Gastrocnemius medialis (tissue), 4 donors: ENCODE measurements around the gene GARIN3. TPM values are rescaled to one million over a fixed set of nuclear protein-coding genes. Genes with fewer than 3 reads are reported as not detected.

Source experiments
- ATAC-seq, 2 donors: fragments of 150-250 bp; one replicate each; pipeline ENCODE4 v1.9.1; 2016
- DNase-seq, 2 donors: peaks; one replicate each; pipeline ENCODE4 v3.0.0-alpha.2; 2019
- H3K27ac ChIP-seq, 4 donors: fragments of 200-600 bp; sonication (generic); 1 replicate in 1 of 4; 2 replicates in 3 of 4; pipeline ENCODE4 v1.5.1; 2016 to 2018; ENCODE audit warnings: mild to moderate bottlenecking in 2 of 4, moderate library complexity in 1 of 4
- H3K27me3 ChIP-seq, 3 donors: fragments of 200-600 bp; sonication (generic) in 2 of 3; 1 replicate in 1 of 3; 2 replicates in 2 of 3; pipeline versions ENCODE4 v1.5.1 to v1.6.0; 2016 to 2019; ENCODE audit warnings: mild to moderate bottlenecking in 1 of 3, moderate library complexity in 1 of 3
- H3K36me3 ChIP-seq, 2 donors: fragments of 200-600 bp; sonication (generic) in 1 of 2; one replicate each; pipeline ENCODE4 v1.5.1; 2017 to 2018
- H3K4me1 ChIP-seq, 2 donors: fragments of 200-600 bp; sonication (generic) in 1 of 2; one replicate each; pipeline ENCODE4 v1.5.1; 2016 to 2017; ENCODE audit warnings: mild to moderate bottlenecking in 2 of 2
- H3K4me3 ChIP-seq, 4 donors: fragments of 200-600 bp; sonication (generic) in 3 of 4; 1 replicate in 1 of 4; 2 replicates in 3 of 4; pipeline ENCODE4 v1.5.1; 2016 to 2019; ENCODE audit warnings: mild to moderate bottlenecking in 2 of 4
- H3K9me3 ChIP-seq, 3 donors: fragments of 200-600 bp; sonication (generic) in 2 of 3; 1 replicate in 1 of 3; 2 replicates in 2 of 3; pipeline ENCODE4 v1.5.1; 2016 to 2019
- CTCF ChIP-seq, 5 experiments: fragments of 450-650 bp in 3 of 5; fragments of 200-600 bp in 2 of 5; sonication (generic) in 2 of 5; IDR thresholded peaks in 4 of 5; conservative IDR thresholded peaks in 1 of 5; 1 replicate in 4 of 5; 2 replicates in 1 of 5; pipeline ENCODE4 v1.5.1; 2016 to 2019; ENCODE audit warnings: antibody characterized with exemption in 5 of 5, mild to moderate bottlenecking in 3 of 5, moderate library complexity in 3 of 5
- POLR2A ChIP-seq, 2 donors: fragments of 450-650 bp; IDR thresholded peaks; one replicate each; pipeline ENCODE4 v1.6.1; 2017; ENCODE audit warnings: antibody characterized with exemption in 2 of 2, mild to moderate bottlenecking in 2 of 2, moderate library complexity in 2 of 2
- in situ Hi-C, 4 donors: fragments of 200-750 bp; cut with MboI; loops; one replicate each; pipeline versions ENCODE4 v1.15.0 to v1.8.0; 2017; ENCODE audit warnings: low sequenced_read_pairs in 4 of 4
- intact Hi-C: fragments of 100-400 bp; cut with DNase I; formaldehyde crosslinking; loops from one replicate; pipeline ENCODE4 v1.15.1; 2023; ENCODE audit warnings: low total_unique reads
- total RNA-seq, 4 donors: library from RNA; depleted of rRNA; stranded (reverse); fragments of >200 nt; gene quantifications; one replicate each; pipeline versions ENCODE4 v1.1.0 to v1.2.3, GENCODE V29; 2016

Gene GARIN3
- total RNA-seq, 4 donors from 2014 or later = not detected

GRCh38 chr5:157157293-157157891 lies 8.7 kb downstream of the GARIN3 start:
- ATAC-seq = no peak
- Histone ChIP-seq H3K36me3 (no peaks in the 10 kb centered on the region), H3K9me3 (no peaks in the 10 kb centered on the region), H3K27me3 (no peaks in the 10 kb centered on the region), H3K4me3 (no peak overlapping the region), H3K27ac (no peak overlapping the region), H3K4me1 (no peaks in the 10 kb centered on the region)
- intact Hi-C loops (no loop called here), in situ Hi-C loops (no loop called here)
- DNase-seq = no peak
- TF ChIP-seq CTCF (IDR thresholded peaks at IDR 0.05 in 4 of 5, conservative IDR thresholded peaks at IDR 0.05 in 1 of 5) = no peak
- no peak for TF ChIP-seq POLR2A (IDR thresholded peaks at IDR 0.05)

DNA sequence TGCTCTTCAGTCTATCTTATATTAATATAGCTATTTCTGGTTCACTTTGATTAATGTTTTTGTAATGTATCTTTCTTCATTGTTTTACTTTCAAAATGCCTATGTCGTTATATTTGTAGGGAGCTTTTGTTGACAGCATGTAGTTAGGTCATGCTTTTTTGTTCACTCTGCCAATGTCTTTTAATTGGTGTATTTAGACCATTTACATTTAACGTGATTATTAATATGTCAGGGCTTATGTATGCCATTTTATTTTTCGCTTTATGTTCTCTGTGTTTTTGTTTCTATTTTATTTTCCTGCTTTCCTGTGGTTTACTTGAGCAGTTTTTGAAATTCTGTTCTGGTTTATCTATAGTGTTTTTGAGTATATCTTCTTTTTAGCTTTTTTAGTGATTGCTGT lies 10.8 kb downstream of the GARIN3 start:
- H3K36me3 ChIP-seq = no peaks in the 10 kb centered on the region
- no peak overlapping the region for H3K27ac ChIP-seq
- no peaks in the 10 kb centered on the region for H3K9me3 ChIP-seq
- DNase-seq (no peak), ATAC-seq (no peak)
- H3K4me1 ChIP-seq = no peaks in the 10 kb centered on the region
- TF ChIP-seq CTCF (IDR thresholded peaks at IDR 0.05 in 4 of 5, conservative IDR thresholded peaks at IDR 0.05 in 1 of 5) (no peak), POLR2A (IDR thresholded peaks at IDR 0.05) (no peak)
- H3K4me3 ChIP-seq = no peak overlapping the region
- H3K27me3 ChIP-seq = no peaks in the 10 kb centered on the region
- intact Hi-C loops (no loop called here), in situ Hi-C loops (no loop called here)

DNA sequence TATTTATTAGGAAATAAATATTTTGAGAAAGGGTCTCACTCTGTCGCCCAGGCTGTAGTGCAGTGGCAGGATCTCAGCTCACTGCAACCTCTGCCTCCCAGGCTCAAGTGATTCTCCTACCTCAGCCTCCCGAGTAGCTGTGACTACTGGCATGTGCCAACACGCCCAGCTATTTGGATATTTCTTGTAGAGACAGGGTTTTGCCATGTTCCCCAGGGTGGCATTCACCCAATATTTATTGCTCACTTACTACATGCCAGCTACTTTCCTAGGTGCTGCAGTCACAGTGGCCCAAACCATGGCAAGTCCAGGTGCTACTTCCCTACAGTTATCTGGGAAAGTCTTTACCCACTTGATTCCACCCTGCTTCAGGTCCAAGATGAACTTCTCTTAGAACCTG lies 15.1 kb downstream of the GARIN3 start:
- H3K27ac ChIP-seq = no peak overlapping the region
- in situ Hi-C loops = no loop called here
- no peak for TF ChIP-seq POLR2A (IDR thresholded peaks at IDR 0.05)
- no peak for TF ChIP-seq CTCF (IDR thresholded peaks at IDR 0.05 in 4 of 5, conservative IDR thresholded peaks at IDR 0.05 in 1 of 5)
- no peak for ATAC-seq
- DNase-seq = no peak
- intact Hi-C loops = no loop called here
- H3K4me3 ChIP-seq = no peak overlapping the region
- no peaks in the 10 kb centered on the region for H3K4me1 ChIP-seq
- no peaks in the 10 kb centered on the region for H3K27me3 ChIP-seq
- H3K36me3 ChIP-seq = no peaks in the 10 kb centered on the region
- no peaks in the 10 kb centered on the region for H3K9me3 ChIP-seq

- Histone ChIP-seq H3K4me3 (no peak overlapping the region), H3K4me1 (no peaks in the 10 kb centered on the region), H3K27ac (no peak overlapping the region), H3K36me3 (no peaks in the 10 kb centered on the region), H3K9me3 (no peaks in the 10 kb centered on the region), H3K27me3 (no peaks in the 10 kb centered on the region)
- ATAC-seq (peak; percentile 60), DNase-seq (peak in 1 of 2 donors; percentile 30)
- in situ Hi-C loops (loop anchor here in 3 of 4 donors (10.0 to 25.0 kb wide), 2 partner anchors 586 to 588 kb away; partner anchors contain the start of genes THG1L (in 3 of the 3) and LSM11 (in 2 of the 3)), intact Hi-C loops (loop anchor here (10.0 kb wide), 1 partner anchor 596 kb away; the partner anchor contains the start of gene LSM11)
- TF ChIP-seq CTCF (IDR thresholded peaks at IDR 0.05 in 4 of 5, conservative IDR thresholded peaks at IDR 0.05 in 1 of 5) (peak in 4 of 5 experiments; percentile 54 to 82 (median 68)), POLR2A (IDR thresholded peaks at IDR 0.05) (no peak)
Measured at GRCh38 chr5:157148734-157149615, 17.1 kb downstream of the GARIN3 start.
